HG02571 (cell line): ENCODE measurements around the gene SLCO4A1.

Experiments used
- ATAC-seq: cut with Tn5 transposase; IDR thresholded peaks from one replicate; pipeline ENCODE4 v1.9.1; 2021; ENCODE audit warnings: mild to moderate bottlenecking, moderate library complexity; ENCODE audit not compliant: unreplicated experiment

The SLCO4A1 gene

DNA sequence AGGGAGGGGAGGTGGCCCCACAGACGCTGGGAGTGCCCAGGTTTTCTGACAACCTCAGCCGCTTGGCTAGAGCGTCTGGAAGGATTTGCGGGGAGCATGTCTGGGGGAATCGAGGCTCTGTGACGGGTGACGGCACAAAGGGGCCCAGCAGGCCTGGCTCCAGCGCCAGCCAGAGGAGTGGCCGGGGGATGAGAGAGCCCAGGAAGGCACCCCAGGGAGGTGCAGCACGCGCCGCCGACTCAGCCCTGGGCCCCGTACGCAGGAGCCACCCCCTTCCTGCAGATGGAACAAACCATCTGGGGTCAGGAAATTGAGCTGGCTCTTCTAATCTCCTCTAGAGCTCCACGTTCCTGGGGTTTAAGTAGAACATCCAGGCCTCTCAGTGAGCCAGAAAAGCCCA is 5.9 kb upstream of the SLCO4A1 start:
- ATAC-seq: no peak

DNA sequence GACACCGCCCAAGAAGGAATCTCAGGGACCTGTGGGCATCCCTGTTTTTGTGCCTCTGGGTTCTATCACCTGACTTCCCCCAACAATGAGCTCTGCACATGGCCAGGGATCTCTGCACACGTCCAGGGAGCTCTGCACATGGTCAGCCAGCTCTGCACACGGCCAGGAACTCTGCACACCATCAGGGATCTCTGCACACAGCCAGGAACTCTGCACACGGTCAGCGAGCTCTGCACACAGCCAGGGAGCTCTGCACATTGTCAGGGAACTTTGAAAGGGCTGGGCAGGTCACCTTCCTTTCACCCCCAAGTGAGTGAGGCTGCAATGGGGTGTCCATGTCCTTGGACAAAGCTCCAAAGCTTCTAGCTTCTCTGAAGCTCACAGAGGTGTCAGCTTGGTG is 5.2 kb upstream of the SLCO4A1 start:
- ATAC-seq: no peak

DNA sequence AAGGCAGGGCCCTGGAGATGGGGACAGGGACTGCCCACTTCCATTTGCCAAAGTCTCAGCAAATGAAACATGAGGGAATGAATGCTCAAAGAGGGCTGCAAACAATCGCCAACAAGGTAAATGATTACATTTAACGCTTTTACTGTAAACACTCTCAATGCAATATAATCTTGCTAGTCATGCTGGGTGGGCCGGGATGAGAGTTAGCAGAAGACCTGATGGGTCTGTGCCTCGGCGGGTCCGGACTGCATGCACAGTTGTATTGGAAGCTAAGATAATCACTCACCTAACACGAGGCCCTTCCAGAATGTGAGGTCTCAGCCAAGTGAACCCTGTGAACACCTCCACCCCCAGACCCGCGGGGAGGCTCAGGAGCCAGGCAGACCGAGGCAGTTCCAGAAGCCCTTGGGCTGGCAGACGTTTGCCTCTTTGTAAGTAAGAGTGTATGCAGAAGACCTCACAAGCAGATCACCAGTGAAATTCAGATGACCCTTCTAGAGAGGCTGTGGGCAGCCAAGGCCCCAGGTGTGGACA is 4.7 kb upstream of the SLCO4A1 start:
- no peak for ATAC-seq

DNA sequence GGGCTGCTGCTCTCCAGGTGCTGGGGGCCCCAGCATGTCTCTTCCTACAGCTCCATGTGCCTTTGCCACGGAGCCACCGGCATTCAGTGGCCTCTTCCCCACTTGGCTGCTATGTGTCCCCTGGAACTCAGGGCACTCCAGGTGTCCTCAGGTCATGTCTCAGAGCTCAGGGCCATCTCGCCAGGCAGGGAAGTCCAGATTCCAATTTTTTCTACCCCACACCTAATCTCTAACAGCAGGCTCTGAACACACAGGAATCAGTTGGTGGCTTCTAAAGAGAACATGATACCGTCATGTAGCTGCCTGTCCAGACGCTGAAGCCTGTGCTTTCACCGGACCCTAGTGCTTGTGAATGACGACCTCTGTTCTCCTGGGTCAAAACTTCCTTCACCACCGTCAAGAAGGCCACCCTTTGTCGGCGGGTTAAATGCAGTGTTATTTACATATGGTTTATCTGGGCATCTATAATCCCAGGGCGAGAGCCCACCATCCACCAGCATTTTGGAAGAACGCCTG is 4.2 kb upstream of the SLCO4A1 start:
- ATAC-seq: no peak

DNA sequence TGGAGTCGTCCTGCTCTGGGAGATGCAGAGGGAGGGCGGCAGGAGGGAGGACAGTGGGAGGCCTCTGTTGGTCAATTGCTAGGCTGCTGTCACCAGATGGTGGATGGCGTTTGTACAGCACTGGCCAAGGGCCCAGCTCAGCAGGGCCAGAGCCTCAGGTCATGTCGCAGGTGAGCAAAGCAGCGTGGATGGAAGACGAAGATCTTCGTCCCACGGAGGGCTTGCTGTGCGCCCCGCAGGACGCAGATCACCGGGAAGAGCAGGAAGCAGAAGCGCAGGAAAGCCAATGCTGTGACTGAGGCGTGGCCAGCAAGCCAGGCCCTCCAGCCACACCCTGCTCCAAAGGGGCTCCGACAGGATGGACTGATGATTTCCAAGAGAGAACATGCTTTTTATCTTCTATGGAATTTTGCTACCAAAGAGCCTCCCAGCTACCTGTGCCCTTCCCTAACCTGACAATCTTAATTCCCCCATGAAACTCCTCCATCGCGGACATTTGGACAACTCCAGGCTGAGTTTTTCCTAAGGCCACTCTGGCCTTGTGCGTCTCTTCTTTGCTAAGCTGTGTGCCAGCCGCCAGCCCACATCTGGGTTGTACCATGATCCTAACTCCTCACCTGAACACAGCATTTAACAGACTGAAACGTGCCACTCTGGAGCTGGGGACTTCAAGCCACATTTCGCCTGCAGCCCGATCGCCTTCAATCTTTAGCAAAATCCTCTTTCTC is 3.5 kb upstream of the SLCO4A1 start:
- no peak for ATAC-seq

DNA sequence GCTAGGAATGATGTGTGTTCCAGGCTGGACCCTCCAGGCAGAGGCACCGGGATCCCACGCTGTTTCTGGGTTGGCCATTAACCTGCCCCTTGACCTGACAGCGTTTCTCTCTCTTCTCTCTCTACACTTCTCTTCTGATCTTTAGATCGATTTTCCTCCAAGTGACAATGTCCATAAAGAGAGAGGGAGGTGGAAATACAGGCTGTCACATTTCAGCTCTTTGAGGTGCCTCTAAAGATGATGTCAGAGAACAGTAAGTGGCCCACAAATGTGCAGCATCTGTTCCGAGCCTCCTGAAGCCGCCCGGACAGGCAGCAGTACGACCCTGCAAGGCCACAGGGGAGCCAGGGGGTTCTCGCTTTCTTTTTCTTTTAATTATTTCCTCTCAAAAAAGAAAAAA is 2.5 kb upstream of the SLCO4A1 start:
- ATAC-seq: no peak

DNA sequence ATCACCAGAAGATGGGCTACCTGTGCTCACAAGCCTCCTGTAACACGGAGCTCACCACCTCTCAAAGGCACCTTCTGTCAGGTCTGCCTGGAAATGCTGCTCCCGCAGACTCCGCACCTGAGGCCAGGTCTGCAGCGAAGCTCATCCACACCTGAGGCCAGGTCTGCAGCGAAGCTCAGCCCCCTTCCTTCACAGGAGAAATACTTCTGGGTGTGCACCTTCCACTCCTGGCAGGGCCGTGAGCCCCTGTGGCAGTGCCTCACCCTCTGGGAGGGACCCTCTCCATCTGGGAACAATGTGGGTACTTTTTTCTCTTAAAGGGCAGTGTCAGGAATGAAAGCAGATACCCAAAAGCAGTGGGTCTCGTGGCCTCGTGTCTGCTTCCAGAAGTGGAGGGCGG is 1.4 kb upstream of the SLCO4A1 start:
- no peak for ATAC-seq

DNA sequence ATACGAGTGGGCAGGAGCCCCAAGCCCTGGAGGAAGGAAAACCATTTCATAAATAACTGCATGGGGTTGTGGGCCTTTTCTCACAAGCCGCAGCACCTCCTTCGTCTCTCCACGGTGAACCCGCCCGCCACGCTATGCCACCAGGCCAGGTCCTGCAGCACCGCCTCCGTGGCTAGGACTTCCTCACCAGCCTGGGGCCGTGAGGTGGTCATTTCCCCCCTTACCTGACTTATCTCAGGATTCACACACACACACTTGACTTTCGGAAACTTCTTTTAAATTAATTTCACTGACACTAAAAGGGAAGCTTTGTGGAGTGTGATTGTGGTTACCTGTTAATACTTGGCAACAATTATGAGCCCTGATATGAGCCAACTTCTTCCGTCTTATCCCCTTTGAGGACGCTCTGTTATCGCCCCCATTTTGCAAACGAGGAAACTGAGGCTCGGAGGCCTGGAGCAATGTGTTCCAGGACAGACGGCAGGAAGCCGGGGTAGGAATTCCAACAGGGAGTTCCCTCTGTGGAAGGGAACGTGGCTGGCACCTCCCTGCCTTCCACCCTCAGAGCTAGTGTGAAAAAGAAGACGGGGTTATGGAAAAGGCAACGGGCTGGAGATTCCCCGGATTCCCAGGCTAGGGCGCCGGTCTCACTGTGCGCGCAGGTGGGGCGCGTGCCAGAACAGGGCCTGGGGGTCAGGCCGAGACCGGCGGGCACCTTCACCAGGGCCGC is 817 bp upstream of the SLCO4A1 start:
- ATAC-seq: no peak

DNA sequence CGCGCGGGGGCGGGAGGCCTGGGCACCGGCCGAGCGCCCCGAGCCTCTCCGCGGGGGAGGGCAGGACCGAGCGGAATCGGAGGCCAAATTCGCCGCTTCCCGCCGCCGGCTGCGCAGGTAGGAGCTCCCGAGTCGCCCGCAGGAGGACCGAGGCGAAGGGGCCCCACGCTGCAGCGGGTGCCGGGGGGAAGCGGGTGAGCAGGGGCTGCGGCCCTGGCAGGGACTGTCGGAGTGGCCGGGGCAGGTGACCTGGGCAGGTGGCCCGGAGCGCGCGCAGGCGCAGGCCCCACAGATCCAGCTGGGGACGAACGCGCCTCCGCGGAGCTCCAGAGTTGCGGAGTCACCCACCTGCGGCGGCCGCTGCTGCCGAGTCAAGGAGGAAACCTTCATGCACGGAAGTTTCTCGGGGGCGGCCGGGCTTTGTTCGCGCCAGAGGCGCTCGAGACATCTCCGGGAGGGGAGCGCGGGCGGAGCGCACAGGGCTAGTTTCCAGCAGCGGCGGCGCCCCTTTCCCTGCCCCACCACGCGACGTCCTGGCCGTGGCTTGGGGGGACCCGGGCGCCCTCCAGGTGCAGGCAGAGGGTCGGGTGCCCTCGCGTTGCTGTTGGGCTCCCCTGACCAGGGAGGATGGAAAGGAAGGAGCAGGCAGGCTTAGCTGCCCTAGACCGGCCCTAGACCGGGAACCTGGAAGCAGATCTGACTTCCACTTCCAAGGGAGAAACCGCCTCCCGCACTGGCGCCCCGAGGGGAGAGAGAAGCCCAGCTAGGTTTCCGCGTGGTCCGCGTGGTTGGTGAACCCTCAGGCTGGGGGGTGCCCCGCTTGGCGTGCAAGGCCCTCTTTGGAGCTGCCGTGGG is 590 bp downstream of the SLCO4A1 start:
- ATAC-seq: peak; percentile 22

DNA sequence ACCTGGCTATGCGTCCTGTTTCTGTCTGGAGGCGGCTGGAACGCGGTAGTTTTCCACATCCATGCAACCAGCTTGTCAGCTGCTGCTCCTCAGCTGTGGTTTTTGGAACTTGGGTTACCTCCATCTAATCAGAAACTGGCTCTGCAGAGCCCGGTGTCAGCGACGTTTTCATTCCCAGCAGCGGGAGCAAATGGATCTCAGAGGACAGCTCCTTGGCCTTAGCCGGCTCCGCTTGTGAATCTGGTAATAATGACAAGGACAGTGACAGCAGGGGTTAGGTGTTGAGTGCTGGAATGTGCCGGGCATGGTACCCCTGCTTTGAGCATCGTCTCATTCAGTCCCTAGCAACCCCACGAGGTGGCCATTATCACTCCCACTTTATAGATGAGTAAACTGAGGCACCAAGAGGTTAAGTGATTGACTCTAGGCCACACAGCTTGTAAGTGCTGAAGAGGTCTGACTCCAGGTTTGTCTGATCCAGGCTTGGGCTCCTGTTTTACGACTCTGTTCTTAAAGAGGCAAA is 1.3 kb downstream of the SLCO4A1 start:
- no peak for ATAC-seq

DNA sequence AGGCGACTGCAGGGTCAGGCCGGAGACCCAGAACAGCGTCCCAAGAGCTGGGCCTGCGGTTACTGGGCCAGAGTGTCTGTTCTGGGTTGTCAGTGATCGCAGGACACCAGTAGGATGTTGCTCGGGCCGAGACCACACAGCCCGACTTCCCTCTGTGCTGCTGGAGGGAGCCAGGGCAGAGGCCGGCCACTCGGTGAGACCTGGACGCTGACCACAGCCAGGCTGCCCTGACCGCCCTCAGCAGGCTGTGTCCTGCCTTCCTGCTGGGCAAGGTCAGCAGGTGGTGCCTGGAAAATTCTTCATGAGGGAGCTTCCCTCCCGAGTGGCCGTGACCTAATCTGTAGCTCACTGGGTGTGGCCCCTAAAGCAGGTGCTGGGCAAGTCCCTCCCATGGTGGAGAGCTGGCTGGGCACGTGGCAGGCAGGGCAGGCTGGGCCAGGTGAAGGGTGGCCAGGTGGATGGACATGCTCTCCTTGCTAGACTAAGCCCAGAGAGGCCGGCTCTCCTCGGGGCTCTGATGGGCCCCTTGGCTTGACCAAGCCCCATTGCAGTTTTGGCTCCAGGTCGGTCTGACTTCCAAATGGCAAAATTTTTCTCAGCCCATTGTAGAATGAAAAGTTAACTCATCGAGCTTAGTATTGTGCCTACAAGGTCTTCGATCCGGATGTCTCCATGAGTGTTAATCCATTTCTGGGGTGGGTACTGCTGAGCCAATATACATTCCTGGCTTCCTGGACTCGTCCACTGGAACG is 1.9 kb downstream of the SLCO4A1 start:
- no peak for ATAC-seq

DNA sequence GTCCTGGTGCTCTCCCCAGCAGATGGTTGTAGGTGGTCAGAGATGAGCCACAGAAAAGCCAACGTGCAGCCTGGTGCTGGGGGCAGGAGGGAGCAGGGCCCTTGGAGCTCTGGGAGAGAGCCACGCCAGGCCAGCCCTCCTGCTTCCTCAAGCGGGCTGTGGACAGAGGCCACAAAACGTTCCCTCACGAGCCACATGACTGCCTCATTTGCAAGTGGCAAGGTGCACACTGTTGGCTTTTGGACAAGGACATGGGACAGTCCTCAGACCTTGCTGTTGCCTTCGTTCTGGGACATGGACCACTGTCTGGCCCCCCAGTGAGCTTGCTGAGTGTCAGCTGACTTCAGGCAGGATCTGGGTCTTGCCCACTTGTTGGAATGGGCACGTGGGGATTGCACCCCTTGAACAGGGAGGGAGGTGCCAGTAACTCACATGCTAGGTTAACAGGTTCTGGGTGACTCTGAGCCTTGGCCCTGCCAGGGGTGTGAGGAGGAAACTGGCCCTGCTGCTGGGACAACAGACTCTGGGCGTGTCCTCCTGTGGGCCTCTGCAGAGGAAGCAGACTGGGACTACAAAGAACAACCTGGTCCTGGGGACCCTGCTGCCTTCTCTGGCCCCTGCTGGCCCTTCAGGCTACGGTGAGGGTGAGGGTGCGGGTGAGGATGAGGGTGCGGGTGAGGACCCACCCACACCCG is 2.6 kb downstream of the SLCO4A1 start:
- no peak for ATAC-seq

DNA sequence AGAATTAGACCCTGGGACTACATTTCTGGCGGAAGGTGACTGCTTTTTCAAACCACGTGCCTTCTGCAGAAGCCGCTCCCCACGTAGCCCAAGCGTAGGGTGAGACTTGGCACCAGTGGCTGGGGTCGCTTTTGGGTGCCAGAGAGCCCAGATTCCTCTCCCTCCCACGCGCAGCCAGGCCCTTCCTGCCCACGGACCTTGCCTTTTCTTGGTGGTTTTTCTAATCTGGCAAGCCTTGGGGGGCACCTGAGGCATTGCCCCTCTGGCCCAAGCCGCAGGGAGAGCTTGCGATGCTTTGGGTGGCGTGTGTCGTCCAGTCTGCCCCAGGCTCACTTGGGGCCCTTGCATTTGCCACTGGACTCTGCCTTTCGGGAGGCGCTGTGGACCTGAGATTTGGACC is 3.3 kb downstream of the SLCO4A1 start:
- ATAC-seq: no peak

DNA sequence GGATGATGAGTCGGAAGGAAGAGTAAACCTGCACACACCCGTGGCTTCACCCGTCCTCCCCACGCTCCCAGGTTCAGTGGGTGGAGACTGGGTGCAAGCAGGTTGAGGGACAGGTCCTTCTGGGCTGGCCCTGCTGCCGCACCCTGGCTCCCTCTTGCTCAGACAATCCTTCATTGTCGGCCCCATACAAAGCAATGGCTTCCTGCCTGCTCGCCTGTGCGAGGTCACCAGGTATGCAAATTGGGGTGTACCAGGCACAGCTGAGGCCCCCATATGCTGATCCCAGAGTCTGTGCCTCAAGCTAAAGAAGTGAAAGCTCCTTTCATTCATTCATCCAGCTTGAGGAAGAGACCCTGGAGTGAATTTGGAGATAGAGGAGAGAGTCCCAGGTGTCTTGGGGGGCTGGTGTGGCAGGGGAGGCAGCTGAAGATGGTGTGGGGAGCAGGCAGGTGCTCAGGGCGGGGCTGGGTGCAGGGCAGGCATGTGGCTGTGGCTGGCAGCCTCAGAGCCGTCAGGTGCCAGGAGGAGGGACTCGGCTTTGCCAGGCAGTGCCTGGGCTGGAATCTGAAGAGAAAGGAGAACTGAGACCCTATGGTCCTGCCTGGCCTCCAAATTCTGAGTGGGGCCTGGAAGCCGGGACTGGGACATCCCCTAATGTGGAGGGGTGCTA is 4.7 kb downstream of the SLCO4A1 start:
- no peak for ATAC-seq

DNA sequence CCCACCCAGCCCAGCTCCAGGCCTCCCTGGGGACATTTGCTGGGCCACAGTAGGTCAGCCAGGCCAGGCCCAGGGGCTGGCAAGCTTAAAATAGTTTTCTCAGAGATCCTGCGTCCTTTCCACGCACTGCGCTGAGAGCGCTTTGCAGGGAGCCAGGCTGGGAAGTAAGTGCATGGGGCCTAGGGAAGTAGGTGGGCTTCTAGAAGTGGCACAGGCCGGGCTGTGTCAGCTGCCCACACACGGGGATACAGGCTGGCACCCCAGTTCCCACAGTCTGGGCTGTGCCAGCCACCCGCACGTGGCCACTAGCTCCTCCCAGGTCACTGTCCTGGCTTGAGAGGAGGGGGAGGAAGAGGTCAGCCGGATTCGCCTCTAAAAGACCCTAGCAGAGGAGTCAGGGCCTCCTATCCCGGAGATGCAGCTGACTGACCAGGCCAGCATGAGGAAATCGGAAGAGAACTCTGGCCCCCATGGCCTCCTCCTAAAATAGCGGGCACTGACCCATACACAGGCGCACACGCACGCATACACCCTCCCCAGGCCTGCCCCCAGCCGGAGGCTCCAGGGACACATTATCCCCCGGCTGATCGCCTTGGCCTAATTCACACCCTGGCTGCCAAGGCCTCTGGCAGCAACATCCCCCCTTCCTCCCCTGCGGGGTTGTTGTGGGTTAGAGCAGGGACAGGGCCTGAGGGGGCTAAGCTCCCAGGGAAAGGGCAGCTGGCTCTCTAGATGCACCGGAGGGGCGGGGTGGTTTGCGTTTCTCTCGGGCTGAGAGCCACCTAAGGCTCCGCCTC is 5.4 kb downstream of the SLCO4A1 start:
- ATAC-seq: no peak

DNA sequence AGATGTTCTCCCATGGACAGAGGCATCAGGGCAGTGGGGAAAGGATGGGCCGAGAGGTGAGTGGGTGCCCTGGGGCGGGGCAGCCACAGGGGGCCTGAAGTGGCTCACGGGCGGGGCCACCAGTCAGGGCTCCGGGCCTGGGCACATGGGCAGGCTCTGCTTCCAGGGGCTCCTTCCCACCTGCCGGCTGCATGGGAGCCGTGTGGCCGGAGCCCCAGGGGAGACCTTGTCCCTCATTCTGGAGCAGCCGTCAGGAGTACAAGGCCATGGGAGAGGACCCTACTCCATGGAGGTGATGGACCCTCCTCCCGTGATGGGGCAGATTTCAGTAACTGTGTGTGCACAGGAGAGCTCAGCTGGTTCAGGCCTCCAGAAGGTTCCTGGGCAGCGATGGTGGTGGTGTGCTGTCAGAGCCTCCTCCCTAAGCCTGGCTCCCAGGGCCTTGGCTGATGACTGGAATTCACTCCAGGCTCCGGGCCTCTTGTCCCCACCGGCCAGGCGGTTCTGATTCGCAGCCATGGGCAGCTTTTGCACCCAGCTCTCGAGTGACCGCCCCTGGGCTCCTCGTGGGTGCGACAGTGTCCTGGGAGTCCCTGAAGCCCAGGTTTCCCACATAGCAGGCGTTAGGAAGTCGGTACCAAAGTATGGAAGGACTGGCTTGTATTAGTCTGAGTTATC is 6.2 kb downstream of the SLCO4A1 start:
- ATAC-seq: no peak

DNA sequence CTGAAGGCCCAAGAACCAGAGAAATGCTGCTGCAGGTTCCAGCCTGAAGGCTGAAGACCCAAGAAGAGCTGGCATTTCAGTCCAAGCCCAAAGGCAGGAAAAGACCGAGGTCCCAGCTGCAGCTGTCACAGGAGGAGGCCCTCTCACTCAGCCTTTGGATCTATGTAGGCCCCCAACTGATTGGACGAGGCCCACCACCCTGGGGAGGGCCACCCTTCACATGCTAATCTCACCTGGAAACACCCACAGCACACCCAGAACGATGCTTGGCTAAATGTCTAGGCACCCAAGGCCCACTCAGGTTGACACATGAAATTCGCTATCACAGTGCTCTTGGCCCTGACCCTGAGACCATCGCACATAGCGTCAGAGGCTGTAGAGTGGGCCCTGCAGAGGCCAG is 6.8 kb downstream of the SLCO4A1 start:
- ATAC-seq: no peak
